ENCODE measurements around the gene CCDC106.

Gene CCDC106

GRCh38 chr19:55663846-55664536, 16.0 kb downstream of the CCDC106 start:
- ChIA-PET CTCF (interaction anchor here (0.7 to 1.5 kb wide), 2 partner anchors 8 to 148 kb away, joined by 3 to 11 read pairs; no protein-coding TSS in a partner anchor), POLR2A (interaction anchor here (2.1 kb wide), 1 partner anchor 10 kb away, joined by 16 read pairs; the partner anchor contains the start of gene U2AF2)
- H3K4me3 ChIP-seq (ENCODE audit: low read depth, low read length): no peak overlapping the region
- H3K4me1 ChIP-seq (ENCODE audit: control insufficient read depth, insufficient read depth, low read length): no peaks in the 10 kb centered on the region; the same call in 1 of the 2 replicates
- no peak overlapping the region for H3K27ac ChIP-seq (ENCODE audit: extremely low read depth, low read depth, low read length)
- H3K9me3 ChIP-seq (ENCODE audit: control insufficient read depth, insufficient read depth, low read depth, low read length): no peaks in the 10 kb centered on the region
- TF ChIP-seq ZNF449 (tag by site-specific recombination; IDR thresholded peaks at IDR 0.05): peak; percentile 66; the same call in 1 of the 2 replicates
- TF ChIP-seq ZNF513 (tag by site-specific recombination; IDR thresholded peaks at IDR 0.05): no peak
- TF ChIP-seq ZNF529 (tag by site-specific recombination; IDR thresholded peaks at IDR 0.05; ENCODE audit: insufficient replicate concordance): no peak
- peaks cover 63 to 99% of the 10 kb centered on the region in 2 experiments for H3K36me3 ChIP-seq (ENCODE audit: control insufficient read depth in 2 of 2, insufficient read depth in 1 of 2, low read length in 2 of 2)

GRCh38 chr19:55666343-55667005, 18.5 kb downstream of the CCDC106 start:
- ChIA-PET CTCF (interaction anchor here (1.0 to 1.5 kb wide), 4 partner anchors 9 to 34 kb away, joined by 3 to 4 read pairs (median 4); no protein-coding TSS in a partner anchor), POLR2A (interaction anchor here (2.7 to 3.0 kb wide), 2 partner anchors 10 to 12 kb away, joined by 10 to 12 read pairs; partner anchors contain the start of gene U2AF2)
- no peak overlapping the region for H3K27ac ChIP-seq (ENCODE audit: extremely low read depth, low read depth, low read length)
- TF ChIP-seq ZNF610 (tag by site-specific recombination; IDR thresholded peaks at IDR 0.05; ENCODE audit: borderline replicate concordance) (no peak), SCRT1 (tag by site-specific recombination; IDR thresholded peaks at IDR 0.05; ENCODE audit: borderline replicate concordance) (no peak), ZBTB21 (tag by site-specific recombination; IDR thresholded peaks at IDR 0.05) (no peak), ZFP69B (tag by site-specific recombination; IDR thresholded peaks at IDR 0.05) (no peak), ZNF394 (tag by site-specific recombination; IDR thresholded peaks at IDR 0.05; ENCODE audit: borderline replicate concordance) (no peak), PBX3 (CRISPR knock-in tag; IDR thresholded peaks at IDR 0.05) (no peak), ZNF274 (IDR thresholded peaks at IDR 0.05; ENCODE audit: low read length) (no peak), ZNF274 (tag by site-specific recombination; IDR thresholded peaks at IDR 0.05; ENCODE audit: borderline replicate concordance) (no peak), ZBTB17 (tag by site-specific recombination; IDR thresholded peaks at IDR 0.05) (no peak), EGR2 (tag by site-specific recombination; IDR thresholded peaks at IDR 0.05; ENCODE audit: low read depth) (no peak), ZNF311 (tag by site-specific recombination; IDR thresholded peaks at IDR 0.05; ENCODE audit: borderline replicate concordance) (no peak), ZNF449 (tag by site-specific recombination; IDR thresholded peaks at IDR 0.05) (no peak)
- H3K4me1 ChIP-seq (ENCODE audit: control insufficient read depth, insufficient read depth, low read length): no peaks in the 10 kb centered on the region; the same call in 1 of the 2 replicates
- H3K9me3 ChIP-seq (ENCODE audit: control insufficient read depth, insufficient read depth, low read depth, low read length): no peaks in the 10 kb centered on the region
- H3K4me3 ChIP-seq (ENCODE audit: low read depth, low read length): no peak overlapping the region
- H3K36me3 ChIP-seq (ENCODE audit: control insufficient read depth in 2 of 2, insufficient read depth in 1 of 2, low read length in 2 of 2): peaks cover 52 to 96% of the 10 kb centered on the region in 2 experiments
